T-helper 1 cell treated with Interleukin-12 subunit alpha and Interleukin-12 subunit beta and Interleukin-4 antibody, amounts not matched to agents 30 μg/mL and 1 μg/mL, for 36 hours (primary cell): Measurements from ENCODE around the gene RGMA.
"Not testable (repeated sequence)": the region's sequence is repeated elsewhere in the genome, so short reads cannot be mapped to it uniquely, and the experiment has no call there.

Experiments used
- H3K27ac Mint-ChIP-seq: one replicate; pipeline ENCODE4 v1.8.0; 2021; ENCODE audit warnings: mild to moderate bottlenecking, mixed read lengths
- H3K27me3 Mint-ChIP-seq: one replicate; pipeline ENCODE4 v1.8.0; 2021; ENCODE audit warnings: low read depth, mixed read lengths
- H3K36me3 Mint-ChIP-seq: one replicate; pipeline ENCODE4 v1.8.0; 2021; ENCODE audit warnings: low read depth, mixed read lengths
- H3K4me1 Mint-ChIP-seq: one replicate; pipeline ENCODE4 v1.8.0; 2021; ENCODE audit warnings: low read depth, mixed read lengths
- H3K4me3 Mint-ChIP-seq: one replicate; pipeline ENCODE4 v1.8.0; 2021; ENCODE audit warnings: mild to moderate bottlenecking, moderate library complexity, mixed read lengths
- H3K9me3 Mint-ChIP-seq: one replicate; pipeline ENCODE4 v1.8.0; 2021; ENCODE audit warnings: mixed read lengths

Gene RGMA

DNA sequence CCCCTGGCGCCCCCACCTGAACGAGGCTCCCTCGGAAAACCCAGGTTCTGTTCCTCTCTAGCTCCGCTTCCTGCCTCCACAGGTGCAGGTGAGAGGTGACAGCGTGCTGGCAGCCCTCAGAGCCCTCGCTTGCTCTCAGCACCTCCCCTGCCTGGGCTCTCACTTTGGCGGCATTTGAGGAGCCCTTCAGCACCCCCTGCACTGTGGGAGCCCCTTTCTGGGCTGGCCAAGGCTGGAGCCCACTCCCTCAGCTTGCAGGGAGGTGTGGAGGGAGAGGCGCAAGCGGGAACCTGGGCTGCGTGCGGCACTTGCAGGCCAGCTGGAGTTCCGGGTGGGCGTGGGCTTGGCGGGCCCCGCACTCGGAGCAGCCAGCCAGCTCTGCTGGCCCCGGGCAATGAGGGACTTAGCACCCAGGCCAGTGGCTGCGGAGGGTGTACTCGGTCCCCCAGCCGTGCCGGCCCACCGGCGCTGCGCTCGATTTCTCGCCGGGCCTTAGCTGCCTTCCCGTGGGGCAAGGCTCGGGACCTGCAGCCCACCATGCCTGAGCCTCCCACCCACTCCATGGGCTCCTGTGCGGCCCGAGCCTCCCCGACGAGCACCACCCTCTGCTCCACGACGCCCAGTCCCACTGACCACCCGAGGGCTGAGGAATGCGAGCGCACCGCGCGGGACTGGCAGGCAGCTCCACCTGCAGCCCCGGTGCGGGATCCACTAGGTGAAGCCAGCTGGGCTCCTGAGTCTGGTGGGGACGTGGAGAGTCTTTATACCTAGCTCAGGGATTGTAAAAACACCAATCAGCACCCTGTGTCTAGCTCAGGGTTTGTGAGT lies 57.2 kb downstream of the RGMA start:
- not testable (repeated sequence) for H3K27me3 Mint-ChIP-seq, H3K9me3 Mint-ChIP-seq, H3K27ac Mint-ChIP-seq, H3K36me3 Mint-ChIP-seq, H3K4me3 Mint-ChIP-seq
- peaks cover 14% of the 10 kb centered on the region for H3K4me1 Mint-ChIP-seq

DNA sequence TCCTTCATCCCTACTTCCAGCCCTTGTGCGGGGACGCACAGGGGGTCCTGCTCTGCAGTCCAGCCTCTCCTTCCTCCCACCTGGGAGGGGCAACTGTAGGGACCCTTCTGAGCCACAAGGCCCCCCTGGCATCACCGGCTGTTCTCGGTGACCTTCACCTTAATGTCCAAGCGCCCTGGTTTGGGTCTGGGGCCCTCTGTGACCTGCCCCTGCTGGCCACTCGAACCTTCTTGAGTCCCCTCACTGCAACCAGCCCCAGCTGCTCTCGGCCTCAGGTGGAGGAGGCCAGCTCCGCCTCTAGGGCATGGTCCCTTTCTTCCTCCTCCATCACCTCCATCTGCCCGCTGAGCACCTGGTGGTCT lies 57.9 kb downstream of the RGMA start:
- no peaks in the 10 kb centered on the region for H3K9me3 Mint-ChIP-seq
- no peaks in the 10 kb centered on the region for H3K27me3 Mint-ChIP-seq
- peaks cover 2% of the 10 kb centered on the region for H3K36me3 Mint-ChIP-seq
- no peak overlapping the region for H3K4me3 Mint-ChIP-seq
- peaks cover 15% of the 10 kb centered on the region for H3K4me1 Mint-ChIP-seq
- H3K27ac Mint-ChIP-seq: no peak overlapping the region

DNA sequence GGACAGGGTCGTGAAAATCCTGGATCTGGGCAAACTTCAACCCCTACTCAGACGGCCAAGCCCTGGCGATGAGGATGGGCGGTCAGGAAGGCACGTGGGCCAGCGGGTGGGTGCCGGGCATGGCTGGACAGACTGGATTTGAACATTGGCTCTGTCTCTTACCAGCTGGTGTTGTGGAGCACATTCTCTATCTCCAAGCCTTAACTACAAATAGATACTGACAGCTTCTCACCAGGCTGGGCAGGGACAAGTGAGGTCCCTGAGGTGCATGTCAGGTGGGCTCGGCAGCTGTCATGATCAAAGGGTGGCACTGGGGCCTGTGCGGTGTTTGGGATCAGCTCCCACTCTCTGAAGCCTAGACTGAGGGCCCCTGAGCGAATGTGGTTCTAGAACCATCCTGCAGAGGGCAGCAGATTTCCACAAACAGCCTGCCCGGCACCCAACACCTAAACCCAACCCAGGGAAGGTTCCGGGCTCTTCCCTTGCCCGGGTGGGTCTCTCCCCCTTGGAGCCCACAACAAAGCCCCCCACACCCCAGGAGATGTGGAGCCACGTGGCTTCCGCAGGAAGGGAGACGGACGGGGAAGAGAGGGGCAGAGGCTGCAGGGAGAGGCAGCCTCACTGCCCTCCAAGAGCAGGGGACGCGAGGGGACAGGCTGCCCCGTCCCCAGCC lies 58.4 kb downstream of the RGMA start:
- Mint-ChIP-seq H3K36me3 (peaks cover 2% of the 10 kb centered on the region), H3K9me3 (no peaks in the 10 kb centered on the region), H3K4me3 (no peak overlapping the region), H3K27me3 (no peaks in the 10 kb centered on the region), H3K4me1 (peaks cover 13% of the 10 kb centered on the region), H3K27ac (no peak overlapping the region)

DNA sequence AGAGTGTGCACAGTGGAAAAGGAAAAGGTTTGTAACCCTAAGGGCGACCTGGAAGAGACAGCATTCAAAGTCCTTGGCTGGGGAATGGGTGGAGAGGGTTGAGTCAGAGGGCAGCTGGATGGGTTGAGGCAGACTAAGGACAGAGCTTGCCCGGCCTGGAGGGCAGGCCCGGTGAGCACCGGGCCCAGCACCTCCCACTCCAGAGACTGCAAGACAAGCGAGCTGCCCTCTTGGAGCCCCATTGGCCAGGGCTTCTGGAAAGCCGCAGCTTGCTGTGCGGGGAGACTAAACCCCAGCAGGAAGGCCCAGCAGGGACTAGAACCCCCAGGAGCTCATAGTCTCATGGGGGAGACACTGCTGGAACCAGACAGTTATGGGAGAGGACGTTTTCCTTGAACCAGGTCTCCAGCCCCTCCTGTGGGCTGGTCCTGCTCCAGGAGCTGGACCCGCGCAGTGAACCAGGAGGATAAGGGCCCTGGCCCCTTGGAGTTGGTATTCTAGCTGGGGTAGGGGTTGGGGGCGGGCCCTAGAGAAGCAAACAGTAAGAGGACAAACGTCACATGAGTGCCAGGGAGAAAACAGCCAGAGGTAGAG lies 59.1 kb downstream of the RGMA start:
- H3K4me1 Mint-ChIP-seq: peaks cover 19% of the 10 kb centered on the region
- no peaks in the 10 kb centered on the region for H3K9me3 Mint-ChIP-seq
- peaks cover 3% of the 10 kb centered on the region for H3K36me3 Mint-ChIP-seq
- no peak overlapping the region for H3K4me3 Mint-ChIP-seq
- no peak overlapping the region for H3K27ac Mint-ChIP-seq
- no peaks in the 10 kb centered on the region for H3K27me3 Mint-ChIP-seq

DNA sequence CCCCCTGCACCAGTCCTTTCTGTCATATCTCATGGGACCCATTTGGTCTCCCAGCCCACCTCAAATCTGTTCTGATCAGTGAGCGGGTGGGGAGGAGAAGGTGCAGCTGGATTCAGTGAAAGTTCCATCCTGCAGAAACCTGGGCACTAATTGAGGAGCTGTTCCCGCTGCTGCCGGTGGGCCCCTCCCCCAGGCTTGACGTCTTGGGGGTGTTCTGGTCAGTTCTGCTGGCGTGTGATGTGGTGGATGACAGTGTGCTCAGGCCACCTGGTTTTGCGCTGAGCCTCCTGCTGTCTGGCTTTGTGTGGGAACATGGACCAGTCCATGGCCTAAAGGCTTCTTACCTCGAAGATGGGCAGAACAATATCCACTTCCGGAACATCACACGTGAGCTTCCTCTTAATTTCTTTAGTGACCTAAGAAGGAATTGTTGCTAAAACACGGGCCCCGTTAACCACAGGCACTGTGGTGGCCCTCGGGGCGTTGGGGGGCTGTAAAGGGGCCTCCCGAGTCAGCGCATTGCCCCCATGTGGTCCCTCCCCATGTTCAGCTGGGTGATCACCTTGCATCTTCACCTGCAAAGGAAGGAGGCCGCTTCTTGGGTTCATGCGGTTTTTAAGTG lies 59.7 kb downstream of the RGMA start:
- no peaks in the 10 kb centered on the region for H3K9me3 Mint-ChIP-seq
- H3K4me1 Mint-ChIP-seq: peaks cover 25% of the 10 kb centered on the region
- H3K27me3 Mint-ChIP-seq: no peaks in the 10 kb centered on the region
- no peak overlapping the region for H3K4me3 Mint-ChIP-seq
- no peak overlapping the region for H3K27ac Mint-ChIP-seq
- H3K36me3 Mint-ChIP-seq: peaks cover 9% of the 10 kb centered on the region

DNA sequence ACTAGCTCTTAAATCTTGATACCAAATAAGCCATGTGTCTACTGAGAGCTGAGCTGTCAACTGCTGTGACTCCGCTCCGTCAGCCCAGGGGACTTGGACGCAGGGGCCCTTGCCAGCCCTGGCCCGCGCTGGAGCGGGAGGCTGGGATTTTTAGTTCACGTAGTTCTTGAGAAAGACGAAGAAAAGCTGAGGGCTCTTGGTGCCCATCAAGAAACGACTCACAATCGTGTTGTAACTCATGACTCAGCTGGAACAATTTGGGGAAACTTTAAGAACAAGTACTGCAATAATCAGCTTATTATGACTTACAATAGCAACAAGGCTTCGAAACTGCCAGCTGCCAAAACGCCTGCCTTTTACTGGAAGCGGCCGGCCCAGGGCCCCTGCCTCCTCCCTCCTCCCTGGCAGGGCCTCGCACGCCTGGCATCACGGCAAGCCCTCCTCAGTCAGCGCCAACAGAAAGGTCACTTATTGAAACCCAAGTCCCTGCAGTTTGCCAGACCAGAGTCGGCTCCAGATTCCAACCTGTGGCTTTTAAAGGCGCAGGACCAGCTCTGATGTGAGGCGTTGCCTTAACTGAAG lies 60.3 kb downstream of the RGMA start:
- Mint-ChIP-seq H3K27ac (no peak overlapping the region), H3K9me3 (no peaks in the 10 kb centered on the region), H3K4me3 (no peak overlapping the region)

DNA sequence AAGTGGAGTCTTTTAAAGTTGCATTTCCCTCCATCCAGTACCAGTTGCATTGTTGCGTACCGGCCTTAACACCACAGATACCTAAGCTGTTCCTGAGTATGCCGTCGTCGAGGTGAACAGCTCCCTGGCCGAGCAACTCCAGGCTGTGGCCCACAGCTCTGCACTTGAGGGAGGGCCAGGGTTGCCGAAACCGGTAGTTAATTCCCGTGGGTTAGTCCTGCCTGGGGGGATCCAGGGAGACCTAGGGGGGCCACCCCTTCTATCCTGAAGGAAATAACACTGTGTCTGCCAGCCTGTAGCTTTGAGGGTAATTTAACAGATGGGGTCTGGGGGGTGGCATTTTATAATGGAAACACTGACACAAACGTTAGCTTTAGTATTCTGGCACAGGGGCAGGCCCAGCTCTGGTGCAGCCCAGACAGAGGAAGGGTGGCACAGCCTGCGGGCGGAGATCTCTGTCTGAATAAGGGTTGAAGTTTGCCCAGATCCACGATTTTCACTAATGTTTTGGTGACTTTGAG lies 60.8 kb downstream of the RGMA start:
- H3K27me3 Mint-ChIP-seq: no peaks in the 10 kb centered on the region
- H3K4me1 Mint-ChIP-seq: peaks cover 32% of the 10 kb centered on the region
- H3K36me3 Mint-ChIP-seq: peaks cover 20% of the 10 kb centered on the region
- H3K27ac Mint-ChIP-seq: peak overlapping the region; percentile 34
- H3K9me3 Mint-ChIP-seq: no peaks in the 10 kb centered on the region
- no peak overlapping the region for H3K4me3 Mint-ChIP-seq

More for the DNA sequence above, 60.3 kb downstream of the RGMA start:
- H3K36me3 Mint-ChIP-seq: peaks cover 14% of the 10 kb centered on the region
- peaks cover 27% of the 10 kb centered on the region for H3K4me1 Mint-ChIP-seq
- H3K27me3 Mint-ChIP-seq: no peaks in the 10 kb centered on the region

DNA sequence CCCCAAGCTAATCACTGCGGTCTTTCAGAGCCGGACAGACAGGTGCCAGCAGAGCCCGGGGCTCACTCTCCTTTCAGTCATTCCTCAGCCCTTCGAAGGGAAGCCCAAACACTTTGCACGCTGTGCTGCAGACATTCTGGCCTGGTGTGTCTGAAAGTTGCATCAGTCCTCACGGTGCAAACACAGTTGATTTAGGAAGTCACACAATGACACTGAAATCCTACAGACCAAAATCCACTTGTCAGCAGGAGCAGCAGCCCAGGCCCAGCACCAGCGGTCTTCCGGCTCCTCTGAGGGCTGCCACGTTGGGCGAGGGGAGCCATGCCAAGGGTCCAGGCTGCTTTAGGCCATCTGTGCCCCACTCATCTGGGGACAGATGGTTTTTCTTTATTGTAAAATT lies 61.6 kb downstream of the RGMA start:
- peaks cover 27% of the 10 kb centered on the region for H3K36me3 Mint-ChIP-seq
- H3K4me3 Mint-ChIP-seq: no peak overlapping the region
- no peaks in the 10 kb centered on the region for H3K27me3 Mint-ChIP-seq
- H3K9me3 Mint-ChIP-seq: no peaks in the 10 kb centered on the region
- peaks cover 40% of the 10 kb centered on the region for H3K4me1 Mint-ChIP-seq
- H3K27ac Mint-ChIP-seq: no peak overlapping the region

DNA sequence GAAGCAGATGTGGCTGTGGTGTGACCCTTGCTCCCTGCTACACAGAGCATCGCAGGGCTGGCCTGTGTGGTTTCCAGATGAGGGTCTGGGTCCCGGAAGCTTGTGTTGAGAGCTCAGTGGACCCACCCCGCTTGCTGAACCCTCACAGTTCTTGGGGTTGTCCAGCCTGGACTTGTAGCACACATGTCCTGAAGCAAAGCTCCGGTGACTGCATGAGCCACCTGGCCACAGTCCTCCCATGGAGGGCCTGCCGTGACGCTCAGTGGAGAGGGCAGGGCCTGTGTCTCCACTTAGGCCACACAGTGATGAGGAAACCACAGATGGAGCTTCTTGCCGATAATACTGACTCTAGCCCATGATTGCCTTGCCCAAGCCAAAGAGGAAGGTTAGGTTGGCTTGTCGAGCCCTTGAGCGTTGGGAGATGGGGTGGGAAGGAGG lies 62.6 kb downstream of the RGMA start:
- Mint-ChIP-seq H3K4me3 (no peak overlapping the region), H3K4me1 (peaks cover 47% of the 10 kb centered on the region), H3K27ac (no peak overlapping the region), H3K9me3 (no peaks in the 10 kb centered on the region), H3K36me3 (peaks cover 35% of the 10 kb centered on the region), H3K27me3 (no peaks in the 10 kb centered on the region)

DNA sequence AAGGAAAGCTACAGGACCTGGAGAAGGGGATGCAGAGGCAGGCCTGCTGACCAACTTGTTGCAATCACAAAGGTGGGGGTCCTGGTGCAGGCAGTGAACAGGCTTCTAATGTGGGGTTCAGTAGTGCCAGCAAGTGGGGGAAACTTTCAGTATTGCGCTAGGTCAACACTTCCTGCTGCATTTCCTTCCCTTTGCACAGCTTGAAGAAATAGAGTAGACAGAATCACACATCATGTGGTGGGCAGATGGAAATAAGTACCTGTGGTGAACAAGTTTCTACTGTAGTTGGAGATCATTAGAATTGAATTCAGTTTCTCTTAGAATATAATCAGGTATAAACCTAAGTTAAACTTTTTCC lies 63.4 kb downstream of the RGMA start:
- Mint-ChIP-seq H3K27ac (peak overlapping the region; percentile 46), H3K4me1 (peaks cover 52% of the 10 kb centered on the region), H3K36me3 (peaks cover 42% of the 10 kb centered on the region), H3K27me3 (no peaks in the 10 kb centered on the region), H3K4me3 (no peak overlapping the region), H3K9me3 (no peaks in the 10 kb centered on the region)

DNA sequence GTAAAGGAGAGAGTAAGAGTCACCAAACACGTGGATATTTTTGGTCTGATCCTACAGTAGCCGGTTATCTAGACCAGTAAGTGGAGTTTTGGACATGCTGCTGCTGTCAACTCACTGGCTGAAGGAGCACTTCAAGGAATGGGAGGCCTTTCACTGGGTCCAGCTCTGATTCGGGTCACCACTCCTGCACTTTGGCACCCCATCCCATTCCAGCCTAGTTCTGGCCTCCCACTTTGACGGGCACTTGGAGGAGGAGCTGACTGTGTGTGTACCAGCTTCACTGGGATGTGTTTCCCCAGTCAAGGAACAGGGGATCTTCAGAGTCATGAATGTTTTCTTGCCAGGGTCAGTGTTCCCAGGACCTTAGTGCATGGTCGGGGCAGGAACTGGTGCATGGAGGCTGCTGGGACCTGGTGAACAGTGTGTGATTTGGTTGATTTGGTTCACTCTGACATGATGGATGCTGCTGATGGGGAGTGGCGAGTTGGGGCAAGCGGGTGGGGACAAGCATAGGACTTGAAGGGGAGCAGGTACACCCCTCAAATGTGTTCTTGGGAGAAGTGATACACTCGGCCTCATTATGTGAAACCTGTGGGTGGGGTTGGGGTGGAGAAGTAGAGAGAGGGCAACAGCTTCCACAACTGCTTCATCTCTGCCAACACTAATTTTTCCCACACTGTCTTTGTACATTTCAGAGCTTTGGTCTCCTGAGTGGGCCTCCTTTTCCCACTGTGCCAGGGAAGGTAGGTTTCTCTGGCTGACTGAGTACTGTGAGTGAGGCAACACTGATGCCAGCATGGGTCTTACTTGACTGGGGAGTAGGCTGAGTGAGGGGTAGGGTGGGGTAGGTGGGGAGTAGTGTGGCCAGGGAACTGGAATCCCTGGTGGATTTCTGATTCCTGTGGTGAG lies 64.0 kb downstream of the RGMA start:
- H3K27me3 Mint-ChIP-seq: no peaks in the 10 kb centered on the region
- H3K4me3 Mint-ChIP-seq: no peak overlapping the region
- H3K36me3 Mint-ChIP-seq: peaks cover 48% of the 10 kb centered on the region
- H3K9me3 Mint-ChIP-seq: no peaks in the 10 kb centered on the region
- H3K27ac Mint-ChIP-seq: peak overlapping the region; percentile 46
- peaks cover 55% of the 10 kb centered on the region for H3K4me1 Mint-ChIP-seq

DNA sequence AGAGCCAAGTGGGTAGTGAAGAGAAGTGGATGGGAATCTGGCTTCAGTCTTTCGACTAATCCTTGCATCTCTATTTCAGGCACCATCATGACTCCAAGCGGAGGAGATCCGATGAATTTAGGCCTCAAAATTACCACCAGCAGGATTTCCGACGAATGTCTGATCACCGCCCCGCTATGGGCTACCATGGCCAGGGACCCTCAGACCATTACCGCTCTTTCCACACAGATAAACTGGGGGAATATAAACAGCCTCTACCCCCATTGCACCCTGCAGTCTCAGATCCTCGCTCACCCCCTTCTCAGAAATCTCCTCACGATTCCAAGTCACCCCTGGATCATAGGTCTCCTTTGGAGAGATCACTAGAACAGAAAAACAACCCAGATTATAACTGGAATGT lies 64.7 kb downstream of the RGMA start:
- no peaks in the 10 kb centered on the region for H3K9me3 Mint-ChIP-seq
- no peak overlapping the region for H3K4me3 Mint-ChIP-seq
- H3K27ac Mint-ChIP-seq: peak overlapping the region; percentile 2
- H3K27me3 Mint-ChIP-seq: no peaks in the 10 kb centered on the region
- H3K4me1 Mint-ChIP-seq: peaks cover 59% of the 10 kb centered on the region
- peaks cover 53% of the 10 kb centered on the region for H3K36me3 Mint-ChIP-seq

DNA sequence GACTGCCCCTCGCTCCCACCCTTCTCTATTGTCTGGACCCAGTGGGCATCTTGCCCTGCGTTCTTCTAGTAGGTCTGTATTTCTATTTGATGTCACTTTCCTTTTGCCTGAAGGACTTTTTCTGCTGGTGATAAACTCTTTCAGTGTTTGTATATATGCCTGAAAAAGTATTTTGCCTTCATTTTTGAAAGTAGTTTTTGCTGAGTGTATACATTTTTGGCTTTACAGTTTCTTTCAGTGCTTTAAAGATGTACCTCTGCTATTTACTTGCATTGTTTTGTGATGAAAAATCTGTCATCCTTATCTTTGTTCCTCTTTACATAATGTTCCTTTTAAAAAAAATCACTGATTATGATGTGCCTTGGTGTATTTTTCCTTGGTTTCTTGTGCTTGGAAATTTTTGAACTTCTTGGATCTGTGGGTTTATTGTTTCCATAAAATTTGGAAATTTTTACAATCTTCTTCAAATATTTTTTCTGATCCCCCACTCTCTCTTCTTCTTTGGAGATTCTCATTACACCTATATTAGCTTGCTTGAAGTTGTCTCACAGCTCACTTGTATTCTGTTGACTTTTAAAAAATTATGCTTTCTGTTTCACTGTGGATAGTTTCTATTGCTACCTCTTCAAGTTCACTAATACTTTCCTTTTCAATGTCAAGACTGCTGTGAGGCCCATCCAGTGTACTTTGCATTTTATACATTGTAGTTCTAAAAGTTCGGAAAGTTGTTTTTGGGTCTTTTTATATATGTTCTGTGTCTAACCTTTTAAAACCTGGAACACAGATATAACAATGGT lies 67.8 kb downstream of the RGMA start:
- no peaks in the 10 kb centered on the region for H3K9me3 Mint-ChIP-seq
- peaks cover 75% of the 10 kb centered on the region for H3K4me1 Mint-ChIP-seq
- peak overlapping the region; percentile 40 for H3K4me3 Mint-ChIP-seq
- H3K36me3 Mint-ChIP-seq: peaks cover 70% of the 10 kb centered on the region
- H3K27ac Mint-ChIP-seq: peak overlapping the region; percentile 80
- H3K27me3 Mint-ChIP-seq: no peaks in the 10 kb centered on the region
